CD1c-positive myeloid dendritic cell (primary cell): ENCODE results near the gene GMPR.
"Not testable (repeated sequence)": the region's sequence is repeated elsewhere in the genome, so short reads cannot be mapped to it uniquely, and the experiment has no call there.

Experiments
- DNase-seq: peaks from one replicate; pipeline ENCODE4 v3.0.0-alpha.2; 2016; ENCODE audit errors: extremely low spot score

The GMPR gene

GRCh38 chr6:16248271-16248853 lies 10.0 kb downstream of the GMPR start:
- no peak for DNase-seq

- no peak for DNase-seq
These were observed 11.6 kb downstream of the GMPR start for GRCh38 chr6:16249971-16250370.

- no peak for DNase-seq
These were observed 13.3 kb downstream of the GMPR start for GRCh38 chr6:16251706-16252105.

GRCh38 chr6:16252686-16253299 lies 14.4 kb downstream of the GMPR start:
- no peak for DNase-seq

- no peak for DNase-seq
These were observed 15.2 kb downstream of the GMPR start for GRCh38 chr6:16253399-16254144.

GRCh38 chr6:16254535-16254934 lies 16.1 kb downstream of the GMPR start:
- no peak for DNase-seq

- no peak for DNase-seq
These were observed 18.4 kb downstream of the GMPR start for GRCh38 chr6:16256781-16257180.

- DNase-seq = no peak
These were observed 19.8 kb downstream of the GMPR start for GRCh38 chr6:16257999-16258708.

- no peak for DNase-seq
These were observed 20.3 kb downstream of the GMPR start for GRCh38 chr6:16258709-16259075.

- not testable (repeated sequence) for DNase-seq
These were observed 21.2 kb downstream of the GMPR start for GRCh38 chr6:16259604-16260003.

GRCh38 chr6:16260602-16261001 lies 22.2 kb downstream of the GMPR start:
- not testable (repeated sequence) for DNase-seq

GRCh38 chr6:16262773-16263172 lies 24.4 kb downstream of the GMPR start:
- not testable (repeated sequence) for DNase-seq

GRCh38 chr6:16263464-16264099 lies 25.2 kb downstream of the GMPR start:
- not testable (repeated sequence) for DNase-seq

GRCh38 chr6:16264785-16265184 lies 26.4 kb downstream of the GMPR start:
- DNase-seq = no peak

- no peak for DNase-seq
These were observed 27.3 kb downstream of the GMPR start for GRCh38 chr6:16265351-16266341.

GRCh38 chr6:16267428-16268263 lies 29.3 kb downstream of the GMPR start:
- no peak for DNase-seq

GRCh38 chr6:16269442-16270070 lies 31.2 kb downstream of the GMPR start:
- DNase-seq = not testable (repeated sequence)

- no peak for DNase-seq
These were observed 31.9 kb downstream of the GMPR start for GRCh38 chr6:16270178-16270794.

GRCh38 chr6:16271428-16271827 lies 33.0 kb downstream of the GMPR start:
- DNase-seq = no peak
